GM19238 (cell line): Measurements from ENCODE around the gene USP17L18.
"Not testable (repeated sequence)": the region's sequence is repeated elsewhere in the genome, so short reads cannot be mapped to it uniquely, and the experiment has no call there.

ENCODE experiments used
- DNase-seq: peaks from one replicate; pipeline ENCODE4 v3.0.0; 2011; ENCODE audit warnings: low spot score; ENCODE audit not compliant: insufficient read length

Gene USP17L18

GRCh38 chr4:9247953-9248680 is at the start of gene USP17L18:
TSS of gene USP17L18 (plus strand) at chr4:9248630. CDS start at chr4:9248630, 0 bp downstream.
- DNase-seq = not testable (repeated sequence)

GRCh38 chr4:9210357-9210756 is 38.1 kb upstream of the USP17L18 start, which contains the start of gene USP17L10:
TSS of gene USP17L10 (plus strand) at chr4:9210657. CDS start at chr4:9210657, 0 bp downstream.
- DNase-seq = not testable (repeated sequence)

GRCh38 chr4:9214701-9215100 is 33.7 kb upstream of the USP17L18 start:
- DNase-seq = not testable (repeated sequence)

- DNase-seq = not testable (repeated sequence)
These were observed 33.3 kb upstream of the USP17L18 start, which contains the start of gene USP17L11 for GRCh38 chr4:9215105-9215504. TSS of gene USP17L11 (plus strand) at chr4:9215405. CDS start at chr4:9215405, 0 bp downstream.

- not testable (repeated sequence) for DNase-seq
These were observed 28.6 kb upstream of the USP17L18 start, which contains the start of gene USP17L12 for GRCh38 chr4:9219852-9220251. TSS of gene USP17L12 (plus strand) at chr4:9220152. CDS start at chr4:9220152, 0 bp downstream.

- DNase-seq = not testable (repeated sequence)
These were observed 23.8 kb upstream of the USP17L18 start, which contains the start of gene USP17L13 for GRCh38 chr4:9224596-9224995. TSS of gene USP17L13 (plus strand) at chr4:9224896. CDS start at chr4:9224896, 0 bp downstream.

- not testable (repeated sequence) for DNase-seq
These were observed 18.2 kb upstream of the USP17L18 start for GRCh38 chr4:9230249-9230648.

GRCh38 chr4:9234085-9234484 is 14.3 kb upstream of the USP17L18 start, which contains the start of gene USP17L15:
TSS of gene USP17L15 (plus strand) at chr4:9234385. CDS start at chr4:9234385, 0 bp downstream.
- not testable (repeated sequence) for DNase-seq

- DNase-seq = not testable (repeated sequence)
These were observed 10.0 kb upstream of the USP17L18 start for GRCh38 chr4:9238461-9238860.

GRCh38 chr4:9243579-9243978 is 4.9 kb upstream of the USP17L18 start, which contains the start of gene USP17L17:
TSS of gene USP17L17 (plus strand) at chr4:9243879. CDS start at chr4:9243879, 0 bp downstream.
- DNase-seq = not testable (repeated sequence)

GRCh38 chr4:9253078-9253477 is 4.6 kb downstream of the USP17L18 start, which contains the start of gene USP17L19:
TSS of gene USP17L19 (plus strand) at chr4:9253378. CDS start at chr4:9253378, 0 bp downstream.
- DNase-seq = not testable (repeated sequence)

GRCh38 chr4:9257824-9258223 is 9.4 kb downstream of the USP17L18 start, which contains the start of gene USP17L20:
TSS of gene USP17L20 (plus strand) at chr4:9258124. CDS start at chr4:9258124, 0 bp downstream.
- not testable (repeated sequence) for DNase-seq

GRCh38 chr4:9262572-9262971 is 14.1 kb downstream of the USP17L18 start, which contains the start of gene USP17L21:
TSS of gene USP17L21 (plus strand) at chr4:9262872. CDS start at chr4:9262872, 0 bp downstream.
- not testable (repeated sequence) for DNase-seq

GRCh38 chr4:9267319-9267718 is 18.9 kb downstream of the USP17L18 start, which contains the start of gene USP17L22:
TSS of gene USP17L22 (plus strand) at chr4:9267619. CDS start at chr4:9267619, 0 bp downstream.
- not testable (repeated sequence) for DNase-seq

- not testable (repeated sequence) for DNase-seq
These were observed 23.3 kb downstream of the USP17L18 start for GRCh38 chr4:9271719-9272118.
